ENCODE measurements around the gene AAMDC.

AAMDC gene

GRCh38 chr11:77883775-77884174 lies 62.8 kb downstream of the AAMDC start:
- peaks cover 0 to 55% of the 10 kb centered on the region in 2 experiments; a peak in 2 of 3 replicates for H3K36me3 ChIP-seq (ENCODE audit: control insufficient read depth in 2 of 2, insufficient read depth in 1 of 2, low read length in 2 of 2)
- H3K27ac ChIP-seq (ENCODE audit: extremely low read depth, low read depth, low read length), result no peak overlapping the region
- H3K4me1 ChIP-seq (ENCODE audit: control insufficient read depth, insufficient read depth, low read length), result no peaks in the 10 kb centered on the region
- H3K9me3 ChIP-seq (ENCODE audit: control insufficient read depth, insufficient read depth, low read depth, low read length), result no peaks in the 10 kb centered on the region
- ChIA-PET POLR2A (no interaction called here), CTCF (no interaction called here)
- TF ChIP-seq ZNF23 (tag by site-specific recombination; IDR thresholded peaks at IDR 0.05; ENCODE audit: borderline replicate concordance), result no peak
- TF ChIP-seq ZNF169 (tag by site-specific recombination; IDR thresholded peaks at IDR 0.05), result no peak
- no peak for TF ChIP-seq ZNF776 (tag by site-specific recombination; IDR thresholded peaks at IDR 0.05; ENCODE audit: borderline replicate concordance)
- TF ChIP-seq KLF8 (tag by site-specific recombination; IDR thresholded peaks at IDR 0.05), result no peak
- TF ChIP-seq ZNF146 (tag by site-specific recombination; IDR thresholded peaks at IDR 0.05), result no peak
- no peak for TF ChIP-seq ZBTB11 (tag by site-specific recombination; conservative IDR thresholded peaks at IDR 0.05; ENCODE audit: low read depth)
- TF ChIP-seq ZNF473 (tag by site-specific recombination; IDR thresholded peaks at IDR 0.05), result no peak
- TF ChIP-seq ZNF561 (tag by site-specific recombination; IDR thresholded peaks at IDR 0.05; ENCODE audit: borderline replicate concordance), result no peak
- TF ChIP-seq ZNF677 (tag by site-specific recombination; IDR thresholded peaks at IDR 0.05), result no peak
- no peak for TF ChIP-seq ZNF555 (tag by site-specific recombination; conservative IDR thresholded peaks at IDR 0.05)
- H3K4me3 ChIP-seq (ENCODE audit: low read depth, low read length), result no peak overlapping the region

- H3K36me3 ChIP-seq (ENCODE audit: control insufficient read depth in 2 of 2, insufficient read depth in 1 of 2, low read length in 2 of 2), result peaks cover 0 to 49% of the 10 kb centered on the region in 2 experiments; a peak in 2 of 3 replicates
- no peak overlapping the region for H3K4me3 ChIP-seq (ENCODE audit: low read depth, low read length)
- POLR2A ChIA-PET, result no interaction called here
- CTCF ChIA-PET, result no interaction called here
- no peaks in the 10 kb centered on the region for H3K9me3 ChIP-seq (ENCODE audit: control insufficient read depth, insufficient read depth, low read depth, low read length)
- H3K4me1 ChIP-seq (ENCODE audit: control insufficient read depth, insufficient read depth, low read length), result no peaks in the 10 kb centered on the region
- TF ChIP-seq ZNF501 (tag by site-specific recombination; IDR thresholded peaks at IDR 0.05), result no peak
- no peak for TF ChIP-seq ZNF10 (tag by site-specific recombination; IDR thresholded peaks at IDR 0.05)
- TF ChIP-seq ZBTB49 (tag by site-specific recombination; IDR thresholded peaks at IDR 0.05; ENCODE audit: low read depth), result no peak
- no peak for TF ChIP-seq ZNF677 (tag by site-specific recombination; IDR thresholded peaks at IDR 0.05)
- no peak for TF ChIP-seq ZNF335 (tag by site-specific recombination; conservative IDR thresholded peaks at IDR 0.05)
- no peak for TF ChIP-seq ZNF549 (tag by site-specific recombination; IDR thresholded peaks at IDR 0.05)
- no peak for TF ChIP-seq ZNF670 (tag by site-specific recombination; IDR thresholded peaks at IDR 0.05; ENCODE audit: low read depth)
- no peak for TF ChIP-seq HOXC10 (CRISPR knock-in tag; IDR thresholded peaks at IDR 0.05)
- TF ChIP-seq ZNF391 (tag by site-specific recombination; IDR thresholded peaks at IDR 0.05; ENCODE audit: borderline replicate concordance, low read depth), result no peak
- TF ChIP-seq MYNN (tag by site-specific recombination; IDR thresholded peaks at IDR 0.05; ENCODE audit: borderline replicate concordance), result no peak
- TF ChIP-seq ZNF184 (tag by site-specific recombination; IDR thresholded peaks at IDR 0.05), result no peak
- no peak for TF ChIP-seq HOXD13 (CRISPR knock-in tag; IDR thresholded peaks at IDR 0.05; ENCODE audit: borderline replicate concordance)
- TF ChIP-seq ZNF571 (tag by site-specific recombination; IDR thresholded peaks at IDR 0.05), result no peak
- no peak for TF ChIP-seq YY2 (tag by site-specific recombination; IDR thresholded peaks at IDR 0.05)
- H3K27ac ChIP-seq (ENCODE audit: extremely low read depth, low read depth, low read length), result no peak overlapping the region
These were observed 63.4 kb downstream of the AAMDC start for GRCh38 chr11:77884186-77884828.
